ENCODE results near the gene CADPS2. TPM values are rescaled to one million over a fixed set of nuclear protein-coding genes. Genes with fewer than 3 reads are reported as not detected.
"Not testable (repeated sequence)": the region's sequence is repeated elsewhere in the genome, so short reads cannot be mapped to it uniquely, and the experiment has no call there.

The CADPS2 gene
- total and polyA plus RNA-seq, 8 donors: 7.0 to 57.8 (median 29.7) TPM

DNA sequence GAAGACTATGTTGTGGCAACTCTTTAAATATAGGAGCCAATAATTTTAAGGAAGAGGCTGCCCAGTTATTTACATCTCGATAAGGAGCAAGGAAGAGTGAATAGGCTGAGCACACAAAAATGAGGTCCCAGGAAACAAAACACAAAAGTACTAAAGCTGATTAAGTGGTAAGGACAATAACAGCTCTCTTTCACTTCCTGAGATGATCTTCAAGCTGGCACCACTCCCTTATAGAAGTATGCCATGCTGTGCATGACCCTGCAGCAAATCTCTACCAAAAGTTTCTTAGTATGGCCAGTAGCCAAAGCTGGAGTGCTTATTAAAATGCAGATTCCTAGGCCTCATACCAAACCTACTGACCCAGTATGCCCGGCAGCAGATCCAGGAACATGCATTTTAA, 39.7 kb downstream of the CADPS2 start:
- Histone ChIP-seq H3K4me1 (peaks cover 0 to 11% (median 0%) of the 10 kb centered on the region in 4 donors), H3K36me3 (no peaks in the 10 kb centered on the region), H3K9me3 (no peaks in the 10 kb centered on the region), H3K4me3 (no peak overlapping the region), H3K27me3 (no peaks in the 10 kb centered on the region), H3K27ac (no peak overlapping the region)
- TF ChIP-seq CTCF (IDR thresholded peaks at IDR 0.05) (no peak), POLR2AphosphoS5 (IDR thresholded peaks at IDR 0.05) (no peak), EP300 (IDR thresholded peaks at IDR 0.05) (no peak), POLR2A (IDR thresholded peaks at IDR 0.05) (no peak)
- DNase-seq: no peak
- intact Hi-C loops (cut with DNase I; ENCODE audit: low total_unique reads): no loop called here
- WGBS, 5 donors: 57 to 74% (median 65%) methylated on average over 2 of the region's 2 CpGs

DNA sequence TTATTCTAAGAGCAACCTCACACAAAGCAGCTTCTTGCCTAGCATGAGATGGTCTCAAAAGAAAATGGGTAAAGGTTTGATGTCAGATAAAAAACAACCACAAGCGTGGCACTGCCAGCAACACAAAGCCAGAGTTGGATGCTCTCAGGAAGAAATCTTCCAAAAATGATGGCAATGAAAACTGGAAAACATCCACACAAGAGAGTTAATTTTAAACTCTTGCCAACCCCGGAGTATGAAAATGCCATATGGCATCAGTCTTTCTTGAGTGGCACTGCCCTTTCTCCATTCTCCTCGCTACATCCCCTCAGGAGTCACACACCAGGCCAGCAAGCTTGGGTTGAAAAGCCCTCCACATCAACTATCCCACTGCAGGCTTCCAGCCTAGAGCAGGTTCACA, 41.0 kb downstream of the CADPS2 start:
- 83 to 93% (median 92%) methylated on average over 3 of the region's 3 CpGs for WGBS, 5 donors

DNA sequence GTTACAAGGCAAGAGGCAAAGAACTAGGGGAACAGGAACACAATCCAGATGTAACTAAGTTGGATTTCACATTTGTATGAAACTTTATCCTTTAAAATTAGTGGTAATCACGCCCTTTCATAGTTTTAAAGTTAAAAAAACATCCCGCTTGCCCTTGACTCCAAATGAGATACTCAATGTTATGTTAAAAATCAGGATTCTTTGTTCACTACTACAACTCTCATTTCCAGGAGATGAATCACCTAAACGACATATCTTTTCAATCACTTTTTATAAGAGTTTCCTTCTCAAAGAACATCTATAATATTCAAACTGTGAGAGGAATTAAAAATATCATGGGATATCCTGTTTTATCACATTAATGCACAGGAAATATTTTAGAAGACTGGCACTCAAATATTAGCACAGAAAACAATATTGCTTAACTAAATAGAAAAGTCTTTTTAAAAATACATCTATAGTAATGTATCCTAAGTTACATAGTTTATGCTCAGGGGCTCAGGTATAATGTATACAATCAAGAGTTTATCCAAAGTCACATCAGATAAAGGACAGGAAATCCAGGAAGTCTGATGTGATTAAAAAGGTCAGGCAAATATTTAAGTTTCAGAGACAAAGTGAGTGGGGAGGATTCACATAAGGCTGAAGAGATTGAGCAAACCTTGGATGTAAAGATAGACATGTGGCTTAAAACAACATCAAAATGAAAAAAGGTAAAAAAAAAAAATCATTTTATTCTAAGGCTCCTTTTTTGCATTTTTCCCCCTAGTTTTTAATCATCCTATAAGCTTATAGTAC, 41.9 kb downstream of the CADPS2 start:
- no peaks in the 10 kb centered on the region for H3K27me3 ChIP-seq
- DNase-seq: no peak
- no peak overlapping the region for H3K27ac ChIP-seq
- 72 to 80% (median 76%) methylated on average over 3 of the region's 3 CpGs for WGBS, 5 donors
- no peaks in the 10 kb centered on the region for H3K9me3 ChIP-seq
- intact Hi-C loops (cut with DNase I; ENCODE audit: low total_unique reads): no loop called here
- TF ChIP-seq POLR2A (IDR thresholded peaks at IDR 0.05) (no peak), CTCF (IDR thresholded peaks at IDR 0.05) (no peak), EP300 (IDR thresholded peaks at IDR 0.05) (no peak), POLR2AphosphoS5 (IDR thresholded peaks at IDR 0.05) (no peak)
- H3K4me1 ChIP-seq: peaks cover 0 to 11% (median 0%) of the 10 kb centered on the region in 4 donors
- H3K4me3 ChIP-seq: no peak overlapping the region
- no peaks in the 10 kb centered on the region for H3K36me3 ChIP-seq

More for the DNA sequence above, 41.0 kb downstream of the CADPS2 start:
- H3K36me3 ChIP-seq: no peaks in the 10 kb centered on the region
- no peaks in the 10 kb centered on the region for H3K27me3 ChIP-seq
- no peak overlapping the region for H3K4me3 ChIP-seq
- no peaks in the 10 kb centered on the region for H3K9me3 ChIP-seq
- DNase-seq: no peak
- intact Hi-C loops (cut with DNase I; ENCODE audit: low total_unique reads): no loop called here
- TF ChIP-seq CTCF (IDR thresholded peaks at IDR 0.05): no peak
- no peak for TF ChIP-seq EP300 (IDR thresholded peaks at IDR 0.05)
- no peak for TF ChIP-seq POLR2AphosphoS5 (IDR thresholded peaks at IDR 0.05)
- no peak for TF ChIP-seq POLR2A (IDR thresholded peaks at IDR 0.05)
- H3K4me1 ChIP-seq: peaks cover 0 to 11% (median 0%) of the 10 kb centered on the region in 4 donors
- no peak overlapping the region for H3K27ac ChIP-seq

- DNase-seq: no peak
- Histone ChIP-seq H3K36me3 (no peaks in the 10 kb centered on the region), H3K4me1 (peaks cover 0 to 7% (median 0%) of the 10 kb centered on the region in 4 donors), H3K27ac (no peak overlapping the region), H3K27me3 (no peaks in the 10 kb centered on the region), H3K9me3 (no peaks in the 10 kb centered on the region), H3K4me3 (no peak overlapping the region)
- intact Hi-C loops (cut with DNase I; ENCODE audit: low total_unique reads): no loop called here
- TF ChIP-seq POLR2A (IDR thresholded peaks at IDR 0.05) (no peak), CTCF (IDR thresholded peaks at IDR 0.05) (no peak), EP300 (IDR thresholded peaks at IDR 0.05) (no peak), POLR2AphosphoS5 (IDR thresholded peaks at IDR 0.05) (no peak)
- 72 to 86% (median 85%) methylated on average over 1 of the region's 1 CpG for WGBS, 5 donors
Observed at GRCh38 chr7:122842971-122843370, 43.3 kb downstream of the CADPS2 start.

GRCh38 chr7:122836286-122836685, 50.0 kb downstream of the CADPS2 start:
- H3K27me3 ChIP-seq; intact Hi-C loops (cut with DNase I; ENCODE audit: low total_unique reads); H3K36me3 ChIP-seq; H3K9me3 ChIP-seq; H3K4me3 ChIP-seq; H3K27ac ChIP-seq; H3K4me1 ChIP-seq; DNase-seq: not testable (repeated sequence)
- 87 to 94% (median 91%) methylated on average over 2 of the region's 2 CpGs for WGBS, 5 donors
